Bronchial epithelial cell (primary cell): Measurements from ENCODE around the gene GNG7. TPM values are rescaled to one million over a fixed set of nuclear protein-coding genes. Genes with fewer than 3 reads are reported as not detected.
"Not testable (repeated sequence)": the region's sequence is repeated elsewhere in the genome, so short reads cannot be mapped to it uniquely, and the experiment has no call there.

Experiments used
- DNase-seq: peaks from one replicate; pipeline ENCODE4 v3.0.0-alpha.2; 2010; ENCODE audit warnings: low read depth
- FAIRE-seq: peaks from 2 replicates; lab custom pipeline; 2011; peaks lifted over from hg19 to GRCh38; lab: Jason Lieb, UNC
- H3K27me3 ChIP-seq: 2 replicates; pipeline ENCODE4 v1.5.1; 2011; ENCODE audit warnings: low read length; ENCODE audit not compliant: control insufficient read depth, insufficient read depth
- H3K36me3 ChIP-seq: 2 replicates; pipeline ENCODE4 v1.5.1; 2011; ENCODE audit warnings: low read length; ENCODE audit not compliant: control insufficient read depth, insufficient read depth
- H3K4me3 ChIP-seq: 2 replicates; pipeline ENCODE4 v1.5.1; 2011; ENCODE audit warnings: mild to moderate bottlenecking, low read depth, low read length, control low read depth
- total RNA-seq: library from RNA; depleted of rRNA; stranded (reverse); fragments of >200 nt; gene quantifications from 2 replicates; pipeline ENCODE4 v1.2.1, GENCODE V29; 2014
- TF ChIP-seq, protein P1 (sequence below): IDR thresholded peaks from 2 replicates; pipeline ENCODE4 v1.5.1; 2011; ENCODE audit warnings: mild to moderate bottlenecking, moderate library complexity, low read length, control low read depth, inconsistent platforms; ENCODE audit not compliant: insufficient read depth, severe bottlenecking

The GNG7 gene
- total RNA-seq, 1 donor from 2014 or later, result under 0.01 TPM

DNA sequence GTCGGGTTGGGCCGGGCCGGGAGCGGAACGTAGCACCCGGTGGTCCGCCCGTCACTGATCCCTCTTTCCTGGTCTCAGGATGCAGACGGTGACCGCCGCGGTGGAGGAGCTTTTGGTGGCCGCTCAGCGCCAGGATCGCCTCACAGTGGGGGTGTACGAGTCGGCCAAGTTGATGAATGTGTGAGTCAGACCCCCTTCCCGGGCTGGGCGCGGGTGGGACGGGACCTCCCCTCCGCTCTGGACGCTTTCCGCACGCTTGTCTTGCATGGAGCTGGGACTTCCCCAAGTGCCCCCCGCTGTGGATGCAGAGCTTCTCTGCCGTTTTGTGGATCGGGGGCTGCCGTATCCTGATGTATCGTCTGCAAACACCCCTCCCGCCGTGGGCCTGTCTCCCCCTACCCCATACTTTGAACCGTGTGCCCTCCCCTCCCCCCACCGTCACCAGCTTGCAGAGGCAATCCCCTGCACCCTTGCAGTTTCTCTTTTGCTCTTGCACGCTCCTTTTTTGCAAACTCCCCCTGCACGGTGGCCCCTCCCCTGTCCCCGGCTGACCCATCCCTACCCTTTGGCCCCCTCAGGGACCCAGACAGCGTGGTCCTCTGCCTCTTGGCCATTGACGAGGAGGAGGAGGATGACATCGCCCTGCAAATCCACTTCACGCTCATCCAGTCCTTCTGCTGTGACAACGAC is 225.9 kb downstream of the GNG7 start:
- Histone ChIP-seq H3K27me3 (no peaks in the 10 kb centered on the region), H3K36me3 (peaks cover 2% of the 10 kb centered on the region), H3K4me3 (peak overlapping the region; percentile 99)
- no peak for FAIRE-seq
- TF ChIP-seq, protein P1, sequence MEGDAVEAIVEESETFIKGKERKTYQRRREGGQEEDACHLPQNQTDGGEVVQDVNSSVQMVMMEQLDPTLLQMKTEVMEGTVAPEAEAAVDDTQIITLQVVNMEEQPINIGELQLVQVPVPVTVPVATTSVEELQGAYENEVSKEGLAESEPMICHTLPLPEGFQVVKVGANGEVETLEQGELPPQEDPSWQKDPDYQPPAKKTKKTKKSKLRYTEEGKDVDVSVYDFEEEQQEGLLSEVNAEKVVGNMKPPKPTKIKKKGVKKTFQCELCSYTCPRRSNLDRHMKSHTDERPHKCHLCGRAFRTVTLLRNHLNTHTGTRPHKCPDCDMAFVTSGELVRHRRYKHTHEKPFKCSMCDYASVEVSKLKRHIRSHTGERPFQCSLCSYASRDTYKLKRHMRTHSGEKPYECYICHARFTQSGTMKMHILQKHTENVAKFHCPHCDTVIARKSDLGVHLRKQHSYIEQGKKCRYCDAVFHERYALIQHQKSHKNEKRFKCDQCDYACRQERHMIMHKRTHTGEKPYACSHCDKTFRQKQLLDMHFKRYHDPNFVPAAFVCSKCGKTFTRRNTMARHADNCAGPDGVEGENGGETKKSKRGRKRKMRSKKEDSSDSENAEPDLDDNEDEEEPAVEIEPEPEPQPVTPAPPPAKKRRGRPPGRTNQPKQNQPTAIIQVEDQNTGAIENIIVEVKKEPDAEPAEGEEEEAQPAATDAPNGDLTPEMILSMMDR, result no peak
- no peak for DNase-seq

DNA sequence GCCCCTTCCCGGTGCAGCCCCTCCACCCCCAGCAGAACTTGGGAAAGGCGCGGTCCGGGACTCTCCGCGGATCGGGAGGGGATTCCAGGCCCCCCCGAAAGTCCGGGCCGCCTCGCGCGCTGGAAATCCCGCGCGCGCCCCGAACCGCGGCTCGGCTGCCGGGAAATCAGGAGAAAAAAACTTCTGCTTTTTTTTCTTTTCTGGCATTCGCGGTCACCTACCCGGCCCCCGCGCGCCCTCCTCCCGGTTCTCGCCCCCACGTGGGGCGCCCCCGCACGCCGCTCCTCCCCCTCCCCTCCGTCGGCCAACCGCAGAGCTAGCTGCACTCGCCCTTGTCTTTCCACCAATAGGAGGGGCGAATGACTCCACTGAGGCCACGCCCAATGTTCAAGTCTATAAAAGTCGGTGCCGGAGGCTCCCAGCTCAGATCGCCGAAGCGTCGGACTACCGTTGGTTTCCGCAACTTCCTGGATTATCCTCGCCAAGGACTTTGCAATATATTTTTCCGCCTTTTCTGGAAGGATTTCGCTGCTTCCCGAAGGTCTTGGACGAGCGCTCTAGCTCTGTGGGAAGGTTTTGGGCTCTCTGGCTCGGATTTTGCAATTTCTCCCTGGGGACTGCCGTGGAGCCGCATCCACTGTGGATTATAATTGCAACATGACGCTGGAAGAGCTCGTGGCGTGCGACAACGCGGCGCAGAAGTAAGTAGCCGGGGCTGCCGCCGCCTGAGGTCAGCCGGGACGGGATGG is 226.6 kb downstream of the GNG7 start, which contains the start of gene GADD45B:
GADD45B (plus strand) TSS at position 426 of the 749 bp plus-strand sequence; CDS start at position 658, 232 bp downstream.
- TF ChIP-seq, protein P1, result no peak
- FAIRE-seq, result peak; percentile 40
- Histone ChIP-seq H3K27me3 (no peaks in the 10 kb centered on the region), H3K4me3 (peak within 1 kb of the TSS; percentile 99), H3K36me3 (peaks cover 2% of the 10 kb centered on the region)
- peak; percentile 88 for DNase-seq

DNA sequence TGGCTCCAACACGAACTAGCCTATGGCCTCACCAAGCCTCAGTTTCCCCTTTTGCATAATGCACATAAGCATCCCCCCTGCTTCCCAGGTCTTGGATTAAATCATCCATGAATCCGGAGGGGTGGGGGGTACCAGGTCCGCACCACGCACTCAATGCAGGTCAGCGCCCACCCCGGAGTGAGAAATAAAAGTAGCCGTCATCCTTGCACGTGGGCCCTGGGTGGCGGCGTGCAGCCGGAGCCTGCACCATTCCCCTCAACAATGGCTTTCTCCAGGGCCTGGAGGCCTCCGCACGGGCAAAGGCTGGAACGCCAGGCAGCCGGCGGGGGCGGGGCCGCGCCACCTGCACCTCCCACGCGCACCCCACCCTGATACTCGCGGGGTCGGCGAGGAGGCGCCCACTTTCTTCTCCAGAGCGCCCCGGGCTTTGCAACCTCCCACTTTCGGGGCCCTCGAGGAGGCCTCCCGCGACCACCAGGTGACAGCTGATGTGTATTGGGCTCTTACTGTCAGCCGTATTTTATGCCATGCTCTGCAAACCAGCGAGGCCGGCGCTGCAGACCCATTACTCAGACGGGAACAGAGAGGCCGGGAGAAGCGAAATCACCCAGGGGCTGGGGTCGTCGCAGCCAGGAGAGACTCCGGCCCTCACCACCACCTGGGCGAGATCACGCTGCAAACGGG is 227.3 kb downstream of the GNG7 start:
- no peaks in the 10 kb centered on the region for H3K27me3 ChIP-seq
- FAIRE-seq (no peak), DNase-seq (no peak)
- peak overlapping the region; percentile 99 for H3K4me3 ChIP-seq
- peaks cover 2% of the 10 kb centered on the region for H3K36me3 ChIP-seq
- TF ChIP-seq, protein P1, result no peak

DNA sequence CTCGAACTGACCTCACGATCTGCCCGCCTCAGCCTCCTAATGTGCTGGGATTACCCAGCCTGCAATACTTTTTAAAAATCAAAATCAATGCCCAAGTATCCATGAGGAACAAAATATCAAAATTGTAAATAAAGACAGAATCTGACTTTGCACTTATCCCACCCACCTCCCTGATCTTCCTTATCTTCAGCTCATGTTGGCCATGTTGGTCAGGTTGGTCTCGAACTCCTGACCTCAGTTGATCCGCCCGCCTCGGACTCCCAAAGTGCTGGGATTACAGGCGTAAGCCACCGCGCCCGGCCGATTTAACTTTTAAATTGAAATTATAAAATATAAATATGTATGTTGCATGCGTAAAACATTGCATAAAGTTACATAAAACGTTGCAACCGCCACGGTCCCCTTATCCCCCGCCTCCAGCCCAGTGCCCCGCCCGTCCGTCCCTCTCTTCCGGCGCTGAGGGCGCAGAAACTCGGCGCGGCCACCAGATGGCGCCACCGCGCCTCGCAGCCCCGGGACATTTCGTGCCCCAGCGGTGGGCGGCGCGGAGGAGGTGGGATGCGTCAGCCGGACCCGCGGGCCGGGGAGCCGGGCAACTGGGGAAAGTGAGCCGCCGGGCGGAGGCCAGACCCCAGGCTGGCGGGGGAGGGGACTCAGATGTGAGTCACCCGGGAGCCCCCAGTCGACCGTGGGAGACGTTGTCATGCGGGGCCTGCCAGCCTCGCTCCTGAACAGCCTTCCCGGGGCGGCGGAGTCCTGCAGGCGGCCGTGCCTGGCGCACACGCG is 228.1 kb downstream of the GNG7 start:
- Histone ChIP-seq H3K36me3 (peaks cover 2% of the 10 kb centered on the region), H3K4me3 (peak overlapping the region; percentile 99), H3K27me3 (no peaks in the 10 kb centered on the region)
- TF ChIP-seq, protein P1, result peak; percentile 87
- FAIRE-seq (no peak), DNase-seq (peak; percentile 53)

DNA sequence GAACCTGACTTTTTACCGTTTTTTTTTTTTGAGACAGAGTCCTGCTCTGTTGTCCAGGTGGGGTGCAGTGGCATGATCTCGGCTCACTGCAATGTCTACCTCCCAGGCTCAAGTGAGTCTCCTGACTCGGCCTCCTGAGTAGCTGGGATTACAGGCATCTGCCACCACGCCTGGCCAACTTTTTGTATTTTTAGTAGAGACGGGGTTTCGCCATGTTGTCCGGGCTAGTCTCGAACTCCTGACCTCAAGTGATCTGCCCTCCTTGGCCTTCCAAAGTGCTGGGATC is 232.6 kb downstream of the GNG7 start:
- DNase-seq, H3K36me3 ChIP-seq, FAIRE-seq, H3K4me3 ChIP-seq, H3K27me3 ChIP-seq: not testable (repeated sequence)
